ENCODE measurements around the gene BMP7.

DNA sequence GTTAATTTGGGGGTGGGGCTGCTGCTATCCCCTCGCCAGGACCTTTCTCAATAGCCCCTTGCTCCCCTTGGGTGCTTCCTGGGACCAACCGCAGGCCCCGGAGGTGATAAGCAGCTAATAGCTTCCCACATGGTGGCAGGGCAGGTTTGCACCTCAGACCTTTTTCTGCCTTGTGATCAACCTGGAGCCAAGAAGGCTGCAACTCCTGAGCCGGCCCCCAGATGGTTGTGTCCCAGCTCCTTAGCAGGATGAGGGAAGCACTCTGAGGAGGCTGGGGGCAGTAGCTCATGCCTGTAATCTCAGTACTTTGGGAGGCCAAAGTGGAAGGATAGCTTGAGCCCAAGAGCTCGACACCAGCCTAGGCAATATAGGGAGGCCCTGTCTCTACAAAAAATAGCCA, 85.5 kb downstream of the BMP7 start:
- TF ChIP-seq POLR2A (IDR thresholded peaks at IDR 0.05; ENCODE audit: low read depth, low read length) (no peak), POLR2AphosphoS5 (IDR thresholded peaks at IDR 0.05; ENCODE audit: low read depth, low read length) (no peak), TAF1 (IDR thresholded peaks at IDR 0.05; ENCODE audit: low read depth, low read length) (no peak), SPI1 (IDR thresholded peaks at IDR 0.05; ENCODE audit: low read depth, low read length) (no peak)

Measured in GM12891 (cell line).